Subcutaneous adipose tissue (tissue), 4 donors: ENCODE results near the gene NPPA. TPM values are rescaled to one million over a fixed set of nuclear protein-coding genes. Genes with fewer than 3 reads are reported as not detected.

Experiments used
- CTCF ChIP-seq: fragments of 450-650 bp; IDR thresholded peaks from one replicate; pipeline ENCODE4 v1.5.1; 2016; ENCODE audit warnings: low read depth, mild to moderate bottlenecking, control low read depth, antibody characterized with exemption, moderate library complexity
- total RNA-seq, 4 donors: library from RNA; depleted of rRNA; stranded (reverse); fragments of >200 nt; gene quantifications; one replicate each; pipeline ENCODE4 v1.1.0, GENCODE V29; 2016

The NPPA gene
- total RNA-seq, 4 donors from 2014 or later, result not detected

GRCh38 chr1:11817192-11817591, 30.4 kb downstream of the NPPA start:
- TF ChIP-seq CTCF, result no peak

GRCh38 chr1:11813021-11813420, 34.6 kb downstream of the NPPA start:
- no peak for TF ChIP-seq CTCF

GRCh38 chr1:11807133-11807532, 40.5 kb downstream of the NPPA start:
- no peak for TF ChIP-seq CTCF

- no peak for TF ChIP-seq CTCF
Measured at GRCh38 chr1:11806307-11806936, 41.2 kb downstream of the NPPA start.

- TF ChIP-seq CTCF, result no peak
Measured at GRCh38 chr1:11805422-11806306, 41.9 kb downstream of the NPPA start, which contains the start of the genes CLCN6 and MTHFR. Gene CLCN6, plus strand, starts transcription at chr1:11806191. Its CDS starts 72 bp downstream, at chr1:11806263. Gene MTHFR, minus strand, starts transcription at chr1:11805964. Its CDS starts 2,848 bp downstream, at chr1:11803116.

- no peak for TF ChIP-seq CTCF
Measured at GRCh38 chr1:11804666-11805421, 42.7 kb downstream of the NPPA start.
